GM12891 (cell line): ENCODE data around the gene ARL5C.

Experiments used
- PAX5 ChIP-seq: IDR thresholded peaks from 2 replicates; pipeline ENCODE4 v1.6.1; 2011; ENCODE audit warnings: low read length, moderate library complexity, mild to moderate bottlenecking; ENCODE audit not compliant: insufficient read depth, severe bottlenecking
- POLR2A ChIP-seq: IDR thresholded peaks from 2 replicates; pipeline ENCODE4 v1.6.1; 2011; ENCODE audit warnings: low read depth, low read length, control low read depth
- POLR2AphosphoS5 ChIP-seq: IDR thresholded peaks from 2 replicates; pipeline ENCODE4 v1.6.1; 2011; ENCODE audit warnings: low read depth, low read length, control low read depth
- POU2F2 ChIP-seq: IDR thresholded peaks from 2 replicates; pipeline ENCODE4 v1.6.1; 2011; ENCODE audit warnings: low read depth, mild to moderate bottlenecking, control low read depth, low read length, moderate library complexity
- TAF1 ChIP-seq: IDR thresholded peaks from 2 replicates; pipeline ENCODE4 v1.6.1; 2011; ENCODE audit warnings: low read depth, low read length, control low read depth

DNA sequence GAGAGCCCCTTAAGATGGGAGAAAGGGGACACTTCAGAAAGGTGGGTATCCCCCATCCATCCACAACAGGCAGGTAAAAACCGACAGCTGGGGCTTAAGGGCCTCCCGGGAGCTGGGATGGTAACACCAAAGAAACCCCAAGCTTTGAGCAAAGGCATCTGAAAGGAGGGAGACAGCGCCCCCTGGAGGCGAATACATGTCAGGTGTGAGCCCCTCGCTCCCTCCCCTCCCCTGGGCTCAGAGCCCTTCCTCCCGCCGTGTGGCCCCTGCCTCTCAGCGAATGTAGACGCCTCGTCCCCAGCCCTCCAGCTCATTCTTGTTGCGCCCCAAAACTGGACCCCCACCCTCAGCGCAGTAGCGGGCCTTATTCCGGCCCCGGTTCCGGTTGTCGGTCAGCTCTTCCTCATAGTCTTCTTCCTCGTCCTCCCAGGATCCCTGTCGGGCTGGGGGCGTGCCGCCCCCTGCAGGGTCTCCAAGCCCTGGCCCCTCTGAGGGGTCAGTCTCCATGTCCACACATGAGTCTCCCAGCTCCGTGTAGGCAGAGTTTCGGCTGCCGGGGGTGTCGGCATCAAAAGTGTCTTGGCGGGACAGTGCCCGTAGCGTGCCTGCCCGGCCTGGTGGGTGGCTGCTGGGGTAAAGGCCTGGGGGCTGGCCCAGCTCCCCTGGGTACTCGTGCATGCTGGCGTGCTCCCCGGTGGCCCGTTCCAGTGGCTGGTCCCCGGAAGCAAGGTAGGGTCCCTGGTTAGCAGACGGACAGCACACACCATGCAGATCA is 9.1 kb upstream of the ARL5C start:
- no peak for TF ChIP-seq TAF1
- TF ChIP-seq POLR2AphosphoS5, result no peak
- no peak for TF ChIP-seq POLR2A
- no peak for TF ChIP-seq PAX5
- no peak for TF ChIP-seq POU2F2
